Measurements from ENCODE around the gene SMIM44.

The SMIM44 gene

DNA sequence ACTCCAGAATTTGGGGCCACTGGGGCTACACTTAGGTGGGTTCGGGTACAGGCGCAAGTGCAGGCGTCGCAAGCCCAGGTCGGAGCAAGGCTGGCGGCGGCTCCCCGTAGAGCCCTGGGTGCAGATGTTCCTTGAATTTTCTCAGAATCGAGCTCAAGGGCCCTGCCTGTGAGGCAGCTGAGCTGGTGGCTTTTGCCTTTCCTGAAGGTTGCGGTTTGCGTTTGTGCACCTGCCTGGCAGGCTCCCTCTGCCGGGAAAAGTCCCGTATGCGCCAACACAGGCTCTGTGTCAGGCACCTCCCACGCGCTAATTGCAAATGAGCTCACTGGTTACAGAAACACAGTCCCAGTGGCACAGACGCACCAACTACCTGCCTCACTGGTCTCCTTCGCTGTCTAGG, 11.3 kb upstream of the SMIM44 start:
- no peak overlapping the region for H3K4me3 ChIP-seq (ENCODE audit: low read length)
- no peaks in the 10 kb centered on the region for H3K27me3 ChIP-seq (ENCODE audit: insufficient read depth, low read length)

DNA sequence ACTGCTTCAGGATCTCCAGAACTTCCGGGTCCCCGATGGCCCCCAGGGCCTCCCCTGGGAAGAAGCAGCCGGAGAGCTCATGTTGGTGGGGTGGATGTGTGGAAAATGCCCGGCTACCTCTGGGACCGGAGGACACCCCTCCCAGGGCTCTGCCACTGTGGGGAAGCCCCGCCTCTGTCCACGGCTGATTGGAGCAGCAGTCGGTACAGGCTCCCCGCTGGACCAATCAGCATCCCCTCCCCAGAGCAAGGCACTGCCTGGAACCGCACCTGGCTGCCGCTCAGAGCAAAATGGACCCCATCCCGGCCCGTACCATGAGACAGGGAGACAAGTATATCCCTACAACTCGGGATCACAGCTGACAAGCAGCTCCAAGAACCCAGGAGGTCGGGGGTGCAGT, 10.8 kb upstream of the SMIM44 start:
- Histone ChIP-seq H3K36me3 (ENCODE audit: insufficient read depth, low read depth, low read length) (peaks cover 43% of the 10 kb centered on the region; the same call in 1 of the 2 replicates), H3K27ac (ENCODE audit: low read length) (no peak overlapping the region)

More for the DNA sequence above, 11.3 kb upstream of the SMIM44 start:
- Histone ChIP-seq H3K36me3 (ENCODE audit: insufficient read depth, low read depth, low read length) (peaks cover 43% of the 10 kb centered on the region; the same call in 1 of the 2 replicates), H3K9me3 (ENCODE audit: insufficient read depth, low read depth, low read length) (no peaks in the 10 kb centered on the region), H3K9ac (ENCODE audit: low read depth, low read length) (no peak overlapping the region), H3K4me1 (ENCODE audit: insufficient read depth, low read length) (no peaks in the 10 kb centered on the region), H3K27ac (ENCODE audit: low read length) (no peak overlapping the region)

DNA sequence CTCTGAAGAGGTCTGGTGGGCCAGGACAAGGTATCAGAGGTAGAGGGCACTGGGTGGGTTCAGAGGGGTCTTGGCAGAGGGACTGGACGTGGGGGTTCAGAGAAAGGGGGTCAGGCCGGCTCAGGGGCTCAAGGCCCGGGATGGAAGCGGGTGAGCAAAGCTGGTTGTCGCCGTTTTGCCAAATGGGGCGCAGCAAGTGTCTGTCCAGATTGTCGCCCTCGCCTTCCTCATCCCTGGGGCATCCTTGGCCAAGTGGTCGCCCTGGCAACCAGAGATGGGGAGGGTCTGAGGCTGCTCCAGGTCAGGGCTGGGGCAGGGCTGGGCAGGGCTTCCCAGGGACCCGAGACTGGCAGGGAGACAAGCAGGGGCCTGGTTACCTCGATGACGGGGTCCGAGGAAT, 10.4 kb upstream of the SMIM44 start:
- H3K9ac ChIP-seq (ENCODE audit: low read depth, low read length) = no peak overlapping the region
- no peaks in the 10 kb centered on the region for H3K27me3 ChIP-seq (ENCODE audit: insufficient read depth, low read length)
- H3K4me3 ChIP-seq (ENCODE audit: low read length) = no peak overlapping the region
- peaks cover 43% of the 10 kb centered on the region; the same call in 1 of the 2 replicates for H3K36me3 ChIP-seq (ENCODE audit: insufficient read depth, low read depth, low read length)
- no peaks in the 10 kb centered on the region for H3K4me1 ChIP-seq (ENCODE audit: insufficient read depth, low read length)
- H3K27ac ChIP-seq (ENCODE audit: low read length) = no peak overlapping the region
- H3K9me3 ChIP-seq (ENCODE audit: insufficient read depth, low read depth, low read length) = no peaks in the 10 kb centered on the region

More for the DNA sequence above, 10.8 kb upstream of the SMIM44 start:
- H3K4me3 ChIP-seq (ENCODE audit: low read length) = no peak overlapping the region
- H3K9me3 ChIP-seq (ENCODE audit: insufficient read depth, low read depth, low read length) = no peaks in the 10 kb centered on the region
- H3K9ac ChIP-seq (ENCODE audit: low read depth, low read length) = no peak overlapping the region
- no peaks in the 10 kb centered on the region for H3K27me3 ChIP-seq (ENCODE audit: insufficient read depth, low read length)
- no peaks in the 10 kb centered on the region for H3K4me1 ChIP-seq (ENCODE audit: insufficient read depth, low read length)

DNA sequence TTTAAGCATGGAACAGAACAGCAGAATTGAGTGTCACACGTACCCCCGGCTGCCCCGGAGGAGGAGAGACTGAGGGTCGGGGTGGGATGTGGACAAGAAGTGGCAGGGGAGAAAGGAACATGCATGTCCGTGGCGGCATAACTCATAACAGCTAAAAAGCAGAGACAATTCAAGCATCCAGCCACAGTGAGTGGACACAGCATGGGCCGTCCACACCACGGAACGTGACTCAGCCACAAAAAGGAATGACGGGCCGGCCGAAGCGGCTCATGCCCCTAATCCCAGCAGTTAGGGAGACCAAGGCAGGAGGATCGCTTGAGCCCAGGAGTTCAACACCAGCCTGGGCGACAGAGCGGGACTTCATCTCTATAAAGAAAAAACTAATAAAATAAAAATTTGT, 9.7 kb upstream of the SMIM44 start:
- no peak overlapping the region for H3K9ac ChIP-seq (ENCODE audit: low read depth, low read length)
- H3K9me3 ChIP-seq (ENCODE audit: insufficient read depth, low read depth, low read length) = no peaks in the 10 kb centered on the region
- peaks cover 43% of the 10 kb centered on the region; the same call in 1 of the 2 replicates for H3K36me3 ChIP-seq (ENCODE audit: insufficient read depth, low read depth, low read length)
- no peak overlapping the region for H3K27ac ChIP-seq (ENCODE audit: low read length)
- no peaks in the 10 kb centered on the region for H3K27me3 ChIP-seq (ENCODE audit: insufficient read depth, low read length)
- no peak overlapping the region for H3K4me3 ChIP-seq (ENCODE audit: low read length)
- no peaks in the 10 kb centered on the region for H3K4me1 ChIP-seq (ENCODE audit: insufficient read depth, low read length)

DNA sequence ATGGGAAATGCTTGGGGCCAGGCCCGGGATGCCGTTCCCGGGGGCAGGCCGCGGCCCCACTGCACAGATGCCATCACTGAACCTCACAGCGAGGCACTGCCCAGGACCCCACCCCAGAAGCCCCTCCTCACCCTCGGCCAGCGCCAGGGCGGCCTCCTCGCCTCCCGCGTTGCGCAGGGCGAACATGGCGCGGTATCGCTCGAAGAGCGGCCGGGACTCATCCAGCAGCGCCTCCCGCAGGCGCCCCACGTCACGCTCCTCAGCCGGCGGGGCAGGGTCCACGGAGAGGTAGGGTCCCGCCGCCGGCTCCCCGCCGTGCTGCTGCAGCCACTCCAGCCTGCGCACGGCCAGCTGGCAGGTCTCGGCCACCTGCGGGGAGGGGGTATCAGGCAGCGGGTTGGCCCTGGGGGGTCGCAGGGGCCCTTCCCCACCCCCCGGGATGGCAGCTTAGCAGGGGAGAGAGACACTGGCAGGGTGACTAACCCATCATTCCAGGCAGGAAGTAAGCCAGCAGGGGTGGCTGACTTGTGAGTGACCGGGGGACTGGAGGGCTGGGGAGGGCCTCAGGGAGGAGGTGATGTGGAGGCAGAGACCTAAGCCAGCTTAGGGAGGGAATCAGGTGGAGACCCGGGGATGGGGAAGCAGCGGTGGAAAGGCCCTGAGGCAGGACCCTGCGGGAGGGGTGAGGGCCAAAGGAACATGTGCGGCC, 9.0 kb upstream of the SMIM44 start:
- Histone ChIP-seq H3K27ac (ENCODE audit: low read length) (no peak overlapping the region), H3K9ac (ENCODE audit: low read depth, low read length) (no peak overlapping the region), H3K27me3 (ENCODE audit: insufficient read depth, low read length) (no peaks in the 10 kb centered on the region), H3K9me3 (ENCODE audit: insufficient read depth, low read depth, low read length) (no peaks in the 10 kb centered on the region), H3K36me3 (ENCODE audit: insufficient read depth, low read depth, low read length) (peaks cover 41% of the 10 kb centered on the region; the same call in 1 of the 2 replicates), H3K4me1 (ENCODE audit: insufficient read depth, low read length) (no peaks in the 10 kb centered on the region), H3K4me3 (ENCODE audit: low read length) (no peak overlapping the region)

DNA sequence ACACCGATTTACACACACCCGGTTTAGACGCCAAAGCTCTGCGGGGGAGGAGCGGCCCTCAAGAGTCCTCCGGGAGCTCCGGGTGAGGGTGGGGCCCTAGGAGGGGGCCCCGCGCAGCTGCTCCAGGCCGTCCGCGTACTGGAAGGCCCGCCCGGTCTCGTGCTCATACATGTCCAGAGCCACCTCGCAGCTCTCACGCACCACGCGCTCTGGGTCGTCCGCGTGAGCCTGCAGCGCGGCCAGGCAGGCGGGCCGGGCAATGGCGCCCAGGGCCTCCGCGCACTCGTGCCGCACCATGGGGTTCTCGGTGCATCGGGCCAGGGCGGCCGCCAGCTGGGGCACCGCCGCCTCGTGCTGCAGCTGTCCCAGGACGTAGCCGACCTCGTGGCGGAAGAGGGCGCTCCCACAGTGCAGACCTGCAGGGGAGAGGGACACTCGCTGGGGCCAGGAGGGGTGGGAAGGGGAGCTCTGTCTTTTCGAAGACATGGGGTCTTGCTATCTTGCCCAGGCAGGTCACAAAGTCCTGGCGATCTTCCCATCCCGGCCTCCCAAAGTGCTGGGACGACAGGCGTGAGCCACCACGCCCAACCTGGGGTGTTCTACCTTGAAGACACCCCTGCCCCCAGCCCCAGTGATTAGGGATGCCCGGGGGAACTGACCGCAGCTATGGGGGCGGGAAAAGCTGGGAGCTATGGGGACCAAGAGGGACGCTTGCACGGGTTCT, 8.3 kb upstream of the SMIM44 start:
- Histone ChIP-seq H3K4me3 (ENCODE audit: low read length) (no peak overlapping the region), H3K9ac (ENCODE audit: low read depth, low read length) (no peak overlapping the region), H3K27me3 (ENCODE audit: insufficient read depth, low read length) (no peaks in the 10 kb centered on the region), H3K36me3 (ENCODE audit: insufficient read depth, low read depth, low read length) (peaks cover 35% of the 10 kb centered on the region; the same call in 1 of the 2 replicates), H3K4me1 (ENCODE audit: insufficient read depth, low read length) (no peaks in the 10 kb centered on the region), H3K9me3 (ENCODE audit: insufficient read depth, low read depth, low read length) (no peaks in the 10 kb centered on the region), H3K27ac (ENCODE audit: low read length) (no peak overlapping the region)

DNA sequence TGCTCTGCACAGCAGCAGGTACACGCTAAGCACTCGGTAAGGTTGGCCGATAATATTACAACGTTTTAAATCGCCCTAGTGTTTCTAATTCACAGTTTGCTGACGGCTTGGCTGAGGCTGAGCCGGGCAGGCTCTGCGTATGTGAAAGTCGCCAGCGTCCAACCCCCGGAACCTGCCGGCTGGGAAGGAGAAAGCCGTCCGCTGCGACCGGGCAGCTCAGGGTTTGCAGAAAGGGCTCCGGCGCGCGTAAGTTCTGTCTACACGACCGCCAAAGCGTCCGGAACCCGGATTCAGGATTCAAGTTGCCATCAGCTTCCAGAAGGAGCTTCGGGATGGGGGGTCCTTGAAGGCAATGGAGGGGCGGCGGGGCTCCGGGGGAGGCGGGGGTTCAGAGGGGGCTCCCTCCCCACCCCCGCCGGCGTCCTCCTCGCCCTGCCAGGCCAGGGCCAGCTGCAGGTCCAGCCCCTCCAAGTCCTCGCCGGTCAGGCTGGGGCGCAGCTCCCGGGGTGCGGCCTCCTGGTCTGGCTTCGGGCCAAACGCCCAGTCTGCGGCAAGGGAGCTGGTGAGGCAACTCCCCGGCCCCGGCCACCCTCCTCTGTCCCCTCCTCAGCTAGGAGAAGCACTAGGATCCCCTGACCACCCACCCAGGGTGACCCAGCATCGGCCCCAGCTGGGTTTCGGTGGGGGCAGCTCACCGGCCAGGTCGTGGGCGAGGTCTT, 575 bp downstream of the SMIM44 start:
- Histone ChIP-seq H3K9me3 (ENCODE audit: insufficient read depth, low read depth, low read length) (no peaks in the 10 kb centered on the region), H3K27me3 (ENCODE audit: insufficient read depth, low read length) (peaks cover 8% of the 10 kb centered on the region), H3K27ac (ENCODE audit: low read length) (no peak overlapping the region), H3K9ac (ENCODE audit: low read depth, low read length) (no peak overlapping the region), H3K36me3 (ENCODE audit: insufficient read depth, low read depth, low read length) (no peaks in the 10 kb centered on the region), H3K4me1 (ENCODE audit: insufficient read depth, low read length) (no peaks in the 10 kb centered on the region), H3K4me3 (ENCODE audit: low read length) (no peak overlapping the region)

DNA sequence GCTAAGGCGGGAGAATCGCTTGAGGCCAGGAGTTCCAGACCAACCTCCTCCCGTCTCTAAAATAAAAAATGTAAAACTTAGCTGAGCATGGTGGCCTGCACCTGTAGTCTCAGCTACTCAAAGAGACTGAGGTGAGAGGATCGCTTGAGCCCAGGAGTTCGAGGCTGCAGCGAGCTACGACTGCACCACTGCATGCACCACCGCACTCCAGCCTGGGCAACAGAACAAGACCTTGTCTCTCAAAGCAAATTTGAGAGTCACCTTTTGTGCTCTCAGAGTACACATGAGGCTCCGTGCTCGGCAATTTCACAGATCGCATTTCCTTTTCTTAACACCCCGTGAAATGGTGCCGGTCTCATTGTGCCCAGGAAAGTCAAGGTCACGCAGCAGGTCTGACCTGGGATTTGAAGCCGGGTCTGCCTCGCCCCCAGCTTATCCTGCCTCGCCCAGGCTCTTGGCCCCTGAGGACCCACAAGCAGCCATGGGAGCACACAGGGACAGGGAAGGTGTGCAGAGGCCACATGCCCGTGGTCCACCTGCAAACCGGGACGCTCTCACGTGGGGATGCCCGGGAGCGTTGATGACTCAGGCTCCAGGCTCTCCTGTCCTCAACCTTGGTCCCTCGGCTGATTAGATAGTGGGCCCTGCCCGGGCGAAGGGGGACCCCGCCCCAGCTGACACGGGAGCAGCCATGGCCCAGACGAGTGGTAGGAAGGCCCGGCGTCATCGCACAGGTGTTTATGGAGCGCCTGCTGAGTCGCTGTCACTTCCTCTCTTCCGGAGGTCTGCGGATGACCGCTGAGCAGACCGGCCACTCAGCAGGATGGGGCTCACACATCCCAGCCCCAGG, 1.8 kb downstream of the SMIM44 start:
- Histone ChIP-seq H3K4me1 (ENCODE audit: insufficient read depth, low read length) (no peaks in the 10 kb centered on the region), H3K36me3 (ENCODE audit: insufficient read depth, low read depth, low read length) (no peaks in the 10 kb centered on the region), H3K9ac (ENCODE audit: low read depth, low read length) (no peak overlapping the region), H3K27me3 (ENCODE audit: insufficient read depth, low read length) (peaks cover 10% of the 10 kb centered on the region), H3K4me3 (ENCODE audit: low read length) (no peak overlapping the region), H3K27ac (ENCODE audit: low read length) (no peak overlapping the region), H3K9me3 (ENCODE audit: insufficient read depth, low read depth, low read length) (no peaks in the 10 kb centered on the region)

DNA sequence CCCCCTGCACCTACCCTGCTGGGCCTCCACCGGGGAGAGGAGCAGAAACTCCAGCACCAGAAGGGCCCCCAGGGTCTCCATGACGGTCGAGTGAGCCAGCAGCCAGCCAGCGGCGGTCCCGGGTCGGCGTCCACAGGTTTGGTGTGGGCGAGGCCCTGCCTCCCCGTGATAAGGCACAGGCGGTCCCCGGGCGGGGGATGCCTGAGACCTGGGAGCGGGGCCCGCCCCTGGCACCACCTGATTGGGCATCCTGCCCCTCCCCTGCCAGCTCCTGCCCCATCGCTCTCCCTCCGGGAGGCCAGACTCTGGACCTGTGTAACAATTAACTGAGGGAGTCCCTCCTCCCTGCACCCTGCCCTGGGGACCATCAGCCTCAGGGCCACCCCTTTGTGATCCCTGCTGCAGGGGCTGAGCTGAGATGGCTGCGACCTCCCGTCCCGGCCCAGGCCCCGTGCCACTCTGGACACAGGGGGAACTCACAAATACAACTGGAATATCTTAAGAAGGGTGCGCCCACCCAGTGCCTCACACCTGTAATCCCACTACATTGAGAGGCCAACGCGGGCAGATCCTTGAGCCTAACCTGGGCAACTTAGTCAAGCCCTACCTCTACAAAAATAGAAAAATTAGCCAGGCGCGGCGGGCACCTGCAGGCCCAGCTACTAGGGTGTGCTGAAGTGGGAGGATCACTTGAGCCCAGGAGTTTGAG, 2.7 kb downstream of the SMIM44 start, which contains the start of gene SMIM24:
Gene SMIM24 (minus strand): TSS at position 143 of the 709 bp plus-strand sequence. CDS start 62 bp downstream, at position 81.
- H3K9ac ChIP-seq (ENCODE audit: low read depth, low read length) = no peak within 1 kb of the TSS
- peaks cover 19% of the 10 kb centered on the region for H3K27me3 ChIP-seq (ENCODE audit: insufficient read depth, low read length)
- H3K36me3 ChIP-seq (ENCODE audit: insufficient read depth, low read depth, low read length) = no peaks in the 10 kb centered on the region
- no peak within 1 kb of the TSS for H3K27ac ChIP-seq (ENCODE audit: low read length)
- H3K4me3 ChIP-seq (ENCODE audit: low read length) = no peak within 1 kb of the TSS
- no peaks in the 10 kb centered on the region for H3K4me1 ChIP-seq (ENCODE audit: insufficient read depth, low read length)
- H3K9me3 ChIP-seq (ENCODE audit: insufficient read depth, low read depth, low read length) = no peaks in the 10 kb centered on the region

DNA sequence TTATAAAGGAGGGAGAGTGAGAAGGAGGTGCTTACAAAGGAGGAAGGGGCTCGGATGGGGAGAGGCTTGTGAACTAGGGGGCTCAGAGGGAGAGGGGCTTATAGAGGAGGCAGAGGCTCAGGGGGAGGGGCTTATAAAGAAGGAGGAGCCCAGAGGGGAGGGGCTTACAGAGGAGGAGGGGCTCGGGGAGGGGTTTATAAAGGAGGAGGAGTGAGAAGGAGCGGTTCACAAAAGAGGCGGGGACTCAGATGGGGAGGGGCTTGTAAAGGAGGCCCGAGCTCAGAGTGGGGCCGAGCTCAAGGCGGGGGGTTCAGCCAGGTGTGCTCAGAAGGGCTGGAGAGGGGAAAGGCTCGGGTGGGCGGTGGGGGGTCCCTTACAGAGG, 3.4 kb downstream of the SMIM44 start:
- Histone ChIP-seq H3K36me3 (ENCODE audit: insufficient read depth, low read depth, low read length) (no peaks in the 10 kb centered on the region), H3K27me3 (ENCODE audit: insufficient read depth, low read length) (peaks cover 25% of the 10 kb centered on the region), H3K4me3 (ENCODE audit: low read length) (no peak overlapping the region), H3K27ac (ENCODE audit: low read length) (no peak overlapping the region), H3K4me1 (ENCODE audit: insufficient read depth, low read length) (no peaks in the 10 kb centered on the region), H3K9ac (ENCODE audit: low read depth, low read length) (no peak overlapping the region), H3K9me3 (ENCODE audit: insufficient read depth, low read depth, low read length) (no peaks in the 10 kb centered on the region)
